H1 (cell line): ENCODE results near the gene BRD1. TPM values are rescaled to one million over a fixed set of nuclear protein-coding genes. Genes with fewer than 3 reads are reported as not detected.

Experiments used
- GABPA ChIP-seq: IDR thresholded peaks from 2 replicates; pipeline ENCODE4 v1.6.1; 2011; ENCODE audit warnings: mild to moderate bottlenecking, low read length, moderate library complexity, borderline replicate concordance; ENCODE audit not compliant: insufficient read depth
- RXRA ChIP-seq: IDR thresholded peaks from 2 replicates; pipeline ENCODE4 v1.6.1; 2011; ENCODE audit warnings: low read depth, mild to moderate bottlenecking, low read length, moderate library complexity; ENCODE audit not compliant: insufficient read depth
- SP1 ChIP-seq: IDR thresholded peaks from 2 replicates; pipeline ENCODE4 v1.6.1; 2011; ENCODE audit warnings: low read depth, low read length
- TAF1 ChIP-seq: IDR thresholded peaks from 2 replicates; pipeline ENCODE4 v1.6.1; 2011; ENCODE audit warnings: mild to moderate bottlenecking, low read depth, low read length
- USF2 ChIP-seq: IDR thresholded peaks from 2 replicates; pipeline ENCODE4 v1.6.1; 2011; ENCODE audit warnings: low read length, improper control_type of control experiment
- polyA plus RNA-seq, 7 experiments: library from polyadenylated mRNA; depleted of rRNA in 3 of 7; stranded (reverse) in 5 of 7; unstranded in 2 of 7; fragments of >200 nt in 5 of 7; fragments of 200-250 nt in 2 of 7; gene quantifications; 1 replicate in 5 of 7; 2 replicates in 1 of 7; 4 replicates in 1 of 7; pipeline versions ENCODE4 v1.2.1 to v1.2.3, GENCODE V29; 2011 to 2013; ENCODE audit warnings: missing spikeins in 2 of 7, mixed read lengths in 2 of 7
- total RNA-seq: library from RNA; stranded (reverse); fragmentation: NEBNext Ultra II Directional; extraction: Animal tissue kit (Norgen Biotek cat#: 25700); gene quantifications from 2 replicates; pipeline ENCODE4 v1.2.1, GENCODE V29; 2021
- TF ChIP-seq, protein P1 (sequence below): fragments of 300-600 bp; sonication (generic); IDR thresholded peaks from 2 replicates; pipeline ENCODE4 v1.7.1; 2012; ENCODE audit warnings: low read length, moderate library complexity, mild to moderate bottlenecking, inconsistent platforms; ENCODE audit not compliant: insufficient replicate concordance

The BRD1 gene
- total and polyA plus RNA-seq, 2 of the 8 experiments (the other 6 are each of a cell fraction or from before 2014, with no cell fraction given): 6.8 to 34.0 TPM

DNA sequence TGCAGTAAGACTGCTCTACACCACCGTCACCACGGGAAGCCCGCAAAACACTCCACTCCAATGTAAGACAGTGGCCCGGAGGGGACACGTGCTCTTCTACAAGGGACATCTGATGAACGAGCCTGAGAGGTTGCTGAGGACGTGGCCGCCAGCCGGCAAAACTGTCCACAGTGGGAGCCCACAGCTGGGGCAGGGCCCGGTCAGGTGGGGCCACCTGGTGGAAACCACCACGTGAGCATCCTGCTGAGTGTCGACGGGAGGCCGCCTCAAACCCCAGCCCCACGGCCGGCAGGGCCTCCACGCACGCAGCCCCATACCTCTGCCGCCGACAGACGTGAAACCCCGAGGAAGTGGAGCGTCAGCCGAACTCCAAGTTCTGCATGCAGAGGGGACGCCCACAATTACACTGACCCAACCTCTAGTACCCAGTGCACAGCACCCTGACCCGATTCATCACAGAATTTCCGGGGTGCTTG, 42.6 kb downstream of the BRD1 start (continued):
- TF ChIP-seq, protein P1, sequence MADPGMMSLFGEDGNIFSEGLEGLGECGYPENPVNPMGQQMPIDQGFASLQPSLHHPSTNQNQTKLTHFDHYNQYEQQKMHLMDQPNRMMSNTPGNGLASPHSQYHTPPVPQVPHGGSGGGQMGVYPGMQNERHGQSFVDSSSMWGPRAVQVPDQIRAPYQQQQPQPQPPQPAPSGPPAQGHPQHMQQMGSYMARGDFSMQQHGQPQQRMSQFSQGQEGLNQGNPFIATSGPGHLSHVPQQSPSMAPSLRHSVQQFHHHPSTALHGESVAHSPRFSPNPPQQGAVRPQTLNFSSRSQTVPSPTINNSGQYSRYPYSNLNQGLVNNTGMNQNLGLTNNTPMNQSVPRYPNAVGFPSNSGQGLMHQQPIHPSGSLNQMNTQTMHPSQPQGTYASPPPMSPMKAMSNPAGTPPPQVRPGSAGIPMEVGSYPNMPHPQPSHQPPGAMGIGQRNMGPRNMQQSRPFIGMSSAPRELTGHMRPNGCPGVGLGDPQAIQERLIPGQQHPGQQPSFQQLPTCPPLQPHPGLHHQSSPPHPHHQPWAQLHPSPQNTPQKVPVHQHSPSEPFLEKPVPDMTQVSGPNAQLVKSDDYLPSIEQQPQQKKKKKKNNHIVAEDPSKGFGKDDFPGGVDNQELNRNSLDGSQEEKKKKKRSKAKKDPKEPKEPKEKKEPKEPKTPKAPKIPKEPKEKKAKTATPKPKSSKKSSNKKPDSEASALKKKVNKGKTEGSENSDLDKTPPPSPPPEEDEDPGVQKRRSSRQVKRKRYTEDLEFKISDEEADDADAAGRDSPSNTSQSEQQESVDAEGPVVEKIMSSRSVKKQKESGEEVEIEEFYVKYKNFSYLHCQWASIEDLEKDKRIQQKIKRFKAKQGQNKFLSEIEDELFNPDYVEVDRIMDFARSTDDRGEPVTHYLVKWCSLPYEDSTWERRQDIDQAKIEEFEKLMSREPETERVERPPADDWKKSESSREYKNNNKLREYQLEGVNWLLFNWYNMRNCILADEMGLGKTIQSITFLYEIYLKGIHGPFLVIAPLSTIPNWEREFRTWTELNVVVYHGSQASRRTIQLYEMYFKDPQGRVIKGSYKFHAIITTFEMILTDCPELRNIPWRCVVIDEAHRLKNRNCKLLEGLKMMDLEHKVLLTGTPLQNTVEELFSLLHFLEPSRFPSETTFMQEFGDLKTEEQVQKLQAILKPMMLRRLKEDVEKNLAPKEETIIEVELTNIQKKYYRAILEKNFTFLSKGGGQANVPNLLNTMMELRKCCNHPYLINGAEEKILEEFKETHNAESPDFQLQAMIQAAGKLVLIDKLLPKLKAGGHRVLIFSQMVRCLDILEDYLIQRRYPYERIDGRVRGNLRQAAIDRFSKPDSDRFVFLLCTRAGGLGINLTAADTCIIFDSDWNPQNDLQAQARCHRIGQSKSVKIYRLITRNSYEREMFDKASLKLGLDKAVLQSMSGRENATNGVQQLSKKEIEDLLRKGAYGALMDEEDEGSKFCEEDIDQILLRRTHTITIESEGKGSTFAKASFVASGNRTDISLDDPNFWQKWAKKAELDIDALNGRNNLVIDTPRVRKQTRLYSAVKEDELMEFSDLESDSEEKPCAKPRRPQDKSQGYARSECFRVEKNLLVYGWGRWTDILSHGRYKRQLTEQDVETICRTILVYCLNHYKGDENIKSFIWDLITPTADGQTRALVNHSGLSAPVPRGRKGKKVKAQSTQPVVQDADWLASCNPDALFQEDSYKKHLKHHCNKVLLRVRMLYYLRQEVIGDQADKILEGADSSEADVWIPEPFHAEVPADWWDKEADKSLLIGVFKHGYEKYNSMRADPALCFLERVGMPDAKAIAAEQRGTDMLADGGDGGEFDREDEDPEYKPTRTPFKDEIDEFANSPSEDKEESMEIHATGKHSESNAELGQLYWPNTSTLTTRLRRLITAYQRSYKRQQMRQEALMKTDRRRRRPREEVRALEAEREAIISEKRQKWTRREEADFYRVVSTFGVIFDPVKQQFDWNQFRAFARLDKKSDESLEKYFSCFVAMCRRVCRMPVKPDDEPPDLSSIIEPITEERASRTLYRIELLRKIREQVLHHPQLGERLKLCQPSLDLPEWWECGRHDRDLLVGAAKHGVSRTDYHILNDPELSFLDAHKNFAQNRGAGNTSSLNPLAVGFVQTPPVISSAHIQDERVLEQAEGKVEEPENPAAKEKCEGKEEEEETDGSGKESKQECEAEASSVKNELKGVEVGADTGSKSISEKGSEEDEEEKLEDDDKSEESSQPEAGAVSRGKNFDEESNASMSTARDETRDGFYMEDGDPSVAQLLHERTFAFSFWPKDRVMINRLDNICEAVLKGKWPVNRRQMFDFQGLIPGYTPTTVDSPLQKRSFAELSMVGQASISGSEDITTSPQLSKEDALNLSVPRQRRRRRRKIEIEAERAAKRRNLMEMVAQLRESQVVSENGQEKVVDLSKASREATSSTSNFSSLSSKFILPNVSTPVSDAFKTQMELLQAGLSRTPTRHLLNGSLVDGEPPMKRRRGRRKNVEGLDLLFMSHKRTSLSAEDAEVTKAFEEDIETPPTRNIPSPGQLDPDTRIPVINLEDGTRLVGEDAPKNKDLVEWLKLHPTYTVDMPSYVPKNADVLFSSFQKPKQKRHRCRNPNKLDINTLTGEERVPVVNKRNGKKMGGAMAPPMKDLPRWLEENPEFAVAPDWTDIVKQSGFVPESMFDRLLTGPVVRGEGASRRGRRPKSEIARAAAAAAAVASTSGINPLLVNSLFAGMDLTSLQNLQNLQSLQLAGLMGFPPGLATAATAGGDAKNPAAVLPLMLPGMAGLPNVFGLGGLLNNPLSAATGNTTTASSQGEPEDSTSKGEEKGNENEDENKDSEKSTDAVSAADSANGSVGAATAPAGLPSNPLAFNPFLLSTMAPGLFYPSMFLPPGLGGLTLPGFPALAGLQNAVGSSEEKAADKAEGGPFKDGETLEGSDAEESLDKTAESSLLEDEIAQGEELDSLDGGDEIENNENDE: no peak
- no peak for TF ChIP-seq RXRA
- TF ChIP-seq TAF1: no peak
- no peak for TF ChIP-seq SP1
- TF ChIP-seq GABPA: no peak
- TF ChIP-seq USF2: no peak
